ENCODE measurements around the gene C2orf66. TPM values are rescaled to one million over a fixed set of nuclear protein-coding genes. Genes with fewer than 3 reads are reported as not detected.

Gene C2orf66
- 0.38 TPM for total RNA-seq
- long read RNA-seq, result 0 reads

- Histone ChIP-seq H3K9me3 (no peaks in the 10 kb centered on the region), H3K4me1 (no peaks in the 10 kb centered on the region), H3K36me3 (no peaks in the 10 kb centered on the region), H3K27ac (no peak within 1 kb of the TSS), H3K4me3 (no peak within 1 kb of the TSS), H3K27me3 (no peaks in the 10 kb centered on the region)
- ATAC-seq (no peak), DNase-seq (no peak)
- intact Hi-C loops (cut with DNase I), result no loop called here
- TF ChIP-seq, protein P1, sequence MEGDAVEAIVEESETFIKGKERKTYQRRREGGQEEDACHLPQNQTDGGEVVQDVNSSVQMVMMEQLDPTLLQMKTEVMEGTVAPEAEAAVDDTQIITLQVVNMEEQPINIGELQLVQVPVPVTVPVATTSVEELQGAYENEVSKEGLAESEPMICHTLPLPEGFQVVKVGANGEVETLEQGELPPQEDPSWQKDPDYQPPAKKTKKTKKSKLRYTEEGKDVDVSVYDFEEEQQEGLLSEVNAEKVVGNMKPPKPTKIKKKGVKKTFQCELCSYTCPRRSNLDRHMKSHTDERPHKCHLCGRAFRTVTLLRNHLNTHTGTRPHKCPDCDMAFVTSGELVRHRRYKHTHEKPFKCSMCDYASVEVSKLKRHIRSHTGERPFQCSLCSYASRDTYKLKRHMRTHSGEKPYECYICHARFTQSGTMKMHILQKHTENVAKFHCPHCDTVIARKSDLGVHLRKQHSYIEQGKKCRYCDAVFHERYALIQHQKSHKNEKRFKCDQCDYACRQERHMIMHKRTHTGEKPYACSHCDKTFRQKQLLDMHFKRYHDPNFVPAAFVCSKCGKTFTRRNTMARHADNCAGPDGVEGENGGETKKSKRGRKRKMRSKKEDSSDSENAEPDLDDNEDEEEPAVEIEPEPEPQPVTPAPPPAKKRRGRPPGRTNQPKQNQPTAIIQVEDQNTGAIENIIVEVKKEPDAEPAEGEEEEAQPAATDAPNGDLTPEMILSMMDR (IDR thresholded peaks at IDR 0.05), result no peak
These were observed at the start of gene C2orf66 for GRCh38 chr2:196809260-196809659. TSS of gene C2orf66 (minus strand) at chr2:196809355. CDS start at chr2:196809336, 19 bp downstream.

DNA sequence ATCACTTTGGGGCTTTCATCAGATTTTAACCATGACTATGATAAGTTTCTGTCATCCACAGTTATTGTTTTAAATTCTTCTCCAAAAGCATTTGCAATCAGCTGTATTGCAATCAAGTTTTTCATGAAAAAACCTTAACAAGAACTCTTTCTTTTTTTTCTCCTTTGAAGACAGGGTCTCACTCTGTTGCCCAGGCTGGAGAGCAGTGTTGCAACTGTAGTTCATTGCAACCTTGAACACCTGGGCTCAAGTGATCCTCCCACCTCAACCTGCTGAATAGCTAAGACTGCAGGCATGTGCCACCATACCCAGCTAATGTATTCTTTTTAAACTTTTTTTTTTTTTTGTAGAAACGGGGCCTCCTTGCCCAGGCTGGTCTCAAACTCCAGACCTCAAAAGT is 45.5 kb upstream of the C2orf66 start:
- Histone ChIP-seq H3K4me3 (no peak overlapping the region), H3K4me1 (no peaks in the 10 kb centered on the region), H3K36me3 (no peaks in the 10 kb centered on the region), H3K9me3 (peaks cover 5% of the 10 kb centered on the region), H3K27ac (no peak overlapping the region), H3K27me3 (no peaks in the 10 kb centered on the region)
- DNase-seq, result no peak
- intact Hi-C loops (cut with DNase I), result no loop called here
- ATAC-seq, result no peak
- TF ChIP-seq, protein P1 (IDR thresholded peaks at IDR 0.05), result no peak

GRCh38 chr2:196853301-196854087 is 44.3 kb upstream of the C2orf66 start:
- Histone ChIP-seq H3K4me1 (no peaks in the 10 kb centered on the region), H3K36me3 (no peaks in the 10 kb centered on the region), H3K9me3 (no peaks in the 10 kb centered on the region), H3K27ac (no peak overlapping the region), H3K27me3 (no peaks in the 10 kb centered on the region), H3K4me3 (no peak overlapping the region)
- no peak for DNase-seq
- intact Hi-C loops (cut with DNase I), result no loop called here
- ATAC-seq, result no peak
- TF ChIP-seq, protein P1 (IDR thresholded peaks at IDR 0.05), result no peak

DNA sequence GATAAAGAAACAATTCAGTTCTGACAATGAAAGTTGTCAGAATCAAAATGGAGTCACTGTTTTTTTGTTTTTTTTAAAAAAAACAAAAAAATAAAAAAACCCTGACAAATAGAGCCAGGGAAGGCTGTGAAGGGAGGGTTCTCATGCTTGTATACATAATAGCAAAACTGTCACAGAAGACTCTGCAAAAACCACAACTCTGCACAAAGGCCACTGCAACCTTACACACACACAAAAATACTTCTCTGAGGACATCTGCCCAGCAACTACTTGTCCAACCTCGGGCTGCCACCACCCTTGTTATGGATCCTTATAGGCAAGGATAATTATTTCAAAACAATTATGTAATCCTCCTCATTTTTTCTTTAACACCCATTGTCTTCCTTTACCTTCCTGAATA is 41.9 kb upstream of the C2orf66 start:
- Histone ChIP-seq H3K36me3 (no peaks in the 10 kb centered on the region), H3K4me1 (no peaks in the 10 kb centered on the region), H3K27ac (no peak overlapping the region), H3K9me3 (no peaks in the 10 kb centered on the region), H3K4me3 (no peak overlapping the region), H3K27me3 (no peaks in the 10 kb centered on the region)
- TF ChIP-seq, protein P1 (IDR thresholded peaks at IDR 0.05), result no peak
- no peak for ATAC-seq
- intact Hi-C loops (cut with DNase I), result no loop called here
- no peak for DNase-seq

- Histone ChIP-seq H3K36me3 (peaks cover 3% of the 10 kb centered on the region), H3K4me1 (no peaks in the 10 kb centered on the region), H3K27me3 (no peaks in the 10 kb centered on the region), H3K9me3 (no peaks in the 10 kb centered on the region), H3K4me3 (no peak overlapping the region), H3K27ac (no peak overlapping the region)
- ATAC-seq (peak; percentile 55), DNase-seq (no peak)
- intact Hi-C loops (cut with DNase I), result no loop called here
- TF ChIP-seq, protein P1 (IDR thresholded peaks at IDR 0.05), result peak; percentile 16
These were observed 40.7 kb upstream of the C2orf66 start for GRCh38 chr2:196849895-196850294.

Data from upper lobe of right lung (tissue), 1 donor.